ENCODE data around the gene RPS6KB2.
"Not testable (repeated sequence)": the region's sequence is repeated elsewhere in the genome, so short reads cannot be mapped to it uniquely, and the experiment has no call there.

RPS6KB2 gene

DNA sequence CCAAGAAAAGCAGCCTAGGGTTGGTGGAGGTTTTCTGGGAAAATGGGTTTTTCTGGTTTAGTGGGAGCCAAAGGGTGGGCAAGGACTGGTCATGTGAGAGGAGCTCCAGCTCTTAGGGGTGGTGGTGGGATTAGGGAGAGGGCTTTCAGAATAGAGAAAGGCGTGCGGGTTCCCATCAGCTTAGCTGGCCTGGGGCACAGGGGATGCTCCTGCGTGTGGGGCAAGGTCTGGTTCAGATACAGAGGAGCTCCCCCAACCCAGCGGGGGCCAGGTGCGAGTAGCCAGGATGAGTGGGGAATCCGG lies 40.1 kb downstream of the RPS6KB2 start:
- peak in 1 of 2 experiments; percentile 51 for DNase-seq

DNA sequence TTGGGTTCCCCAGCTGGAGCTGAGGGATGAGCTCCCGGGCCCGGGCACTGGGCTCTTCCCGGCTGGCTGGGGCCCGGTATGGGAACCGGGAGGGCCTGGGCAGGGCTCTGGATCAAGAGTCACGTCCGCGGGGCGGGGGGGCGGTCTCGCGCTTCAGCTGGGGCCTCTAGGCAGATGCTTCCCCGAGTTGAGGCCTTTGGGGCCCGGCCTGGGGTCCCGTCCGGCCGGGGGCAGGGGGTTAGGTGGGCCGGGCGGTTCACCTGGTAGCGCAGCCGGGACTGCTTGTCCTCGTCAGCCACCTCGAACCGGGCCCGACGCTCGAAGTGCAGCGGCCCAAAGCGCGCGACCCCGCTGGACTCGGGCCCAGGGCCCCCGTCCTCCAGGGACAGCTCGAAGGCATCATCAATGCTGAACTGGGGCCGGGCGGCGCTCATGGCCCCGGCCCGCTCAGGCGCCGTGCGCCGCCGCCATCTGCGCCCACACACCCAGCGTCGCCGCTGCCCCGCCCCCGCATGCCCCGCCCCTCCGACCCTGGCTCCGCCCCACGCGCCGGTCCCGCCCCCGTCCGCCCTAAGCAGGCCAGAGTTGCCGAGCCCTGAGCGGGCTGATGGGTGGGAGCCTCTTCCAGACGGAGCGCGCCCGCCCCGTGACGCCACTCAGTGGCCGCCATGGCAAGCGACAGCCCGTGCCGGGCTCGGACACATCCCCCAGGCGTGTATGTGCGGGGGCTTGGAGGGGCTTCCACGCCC lies 40.6 kb downstream of the RPS6KB2 start, which contains the start of gene TMEM134:
TMEM134 (minus strand) TSS at position 493 of the 749 bp plus-strand sequence; CDS start at position 434, 59 bp downstream.
- peak; percentile 88 to 91 for DNase-seq

DNA sequence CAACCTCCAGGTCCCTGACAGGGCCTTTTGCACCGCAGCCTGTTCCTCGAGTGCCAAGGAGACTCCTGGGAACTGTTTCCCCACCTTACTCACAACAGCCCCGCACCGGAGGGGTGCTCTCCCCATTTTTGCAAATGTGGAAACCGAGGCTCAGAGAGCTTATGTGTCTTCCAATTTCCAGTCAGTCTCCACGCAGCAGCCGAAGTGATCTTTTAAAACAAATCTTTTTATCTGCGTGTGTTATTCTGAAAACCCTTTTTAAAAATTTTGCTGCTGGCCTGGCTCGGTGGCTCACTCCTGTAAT lies 41.2 kb downstream of the RPS6KB2 start:
- DNase-seq, result no peak

DNA sequence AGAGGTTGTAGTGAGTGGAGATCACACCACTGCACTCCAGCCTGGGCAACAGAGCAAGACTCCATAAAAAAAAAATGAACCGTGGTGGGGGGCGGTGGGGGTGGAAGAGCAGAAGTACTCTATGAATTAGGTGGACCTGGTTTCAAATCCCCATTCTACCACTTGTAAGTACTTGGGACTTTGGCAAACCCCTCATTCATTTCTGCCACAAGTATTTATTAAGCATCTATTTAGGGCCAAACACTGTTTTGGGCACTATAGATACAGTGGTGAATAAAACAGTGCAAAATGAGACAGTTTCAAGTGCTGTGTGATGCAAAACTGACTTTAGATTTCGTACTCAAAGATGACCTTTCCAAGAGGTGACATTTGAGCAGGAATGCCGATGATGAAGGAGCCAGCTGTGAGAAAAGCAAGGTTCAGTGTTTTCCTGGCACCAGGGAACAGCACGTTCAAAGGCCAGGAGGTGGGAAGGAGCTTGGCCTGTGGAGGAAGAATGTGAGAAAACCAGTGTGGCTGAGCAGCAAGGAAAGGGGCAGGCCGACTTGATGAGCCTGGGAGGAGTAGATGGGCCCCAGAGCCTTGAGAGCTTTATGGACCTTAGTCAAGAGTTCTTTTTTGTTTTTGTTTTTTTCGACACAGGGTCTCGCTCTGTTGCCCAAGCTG lies 42.2 kb downstream of the RPS6KB2 start:
- no peak for DNase-seq

DNA sequence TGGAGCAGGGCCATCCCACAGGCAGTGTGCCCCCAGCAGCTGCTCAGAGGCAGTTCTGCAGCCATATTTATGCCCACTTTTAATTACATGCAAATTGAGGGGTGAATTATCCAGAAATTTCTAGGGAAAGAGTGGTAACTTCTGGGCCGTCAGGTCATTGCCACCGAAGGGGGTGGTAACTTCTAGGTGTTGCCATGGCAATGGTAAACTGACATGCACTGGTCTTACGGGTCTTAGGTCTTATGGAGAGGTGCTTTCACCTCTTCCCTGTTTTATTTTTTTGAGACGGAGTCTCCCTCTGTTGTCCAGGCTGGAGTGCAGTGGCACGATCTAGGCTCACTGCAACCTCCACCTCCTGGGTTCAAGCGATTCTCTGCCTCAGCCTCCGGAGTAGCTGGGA lies 44.6 kb downstream of the RPS6KB2 start:
- DNase-seq, result no peak

DNA sequence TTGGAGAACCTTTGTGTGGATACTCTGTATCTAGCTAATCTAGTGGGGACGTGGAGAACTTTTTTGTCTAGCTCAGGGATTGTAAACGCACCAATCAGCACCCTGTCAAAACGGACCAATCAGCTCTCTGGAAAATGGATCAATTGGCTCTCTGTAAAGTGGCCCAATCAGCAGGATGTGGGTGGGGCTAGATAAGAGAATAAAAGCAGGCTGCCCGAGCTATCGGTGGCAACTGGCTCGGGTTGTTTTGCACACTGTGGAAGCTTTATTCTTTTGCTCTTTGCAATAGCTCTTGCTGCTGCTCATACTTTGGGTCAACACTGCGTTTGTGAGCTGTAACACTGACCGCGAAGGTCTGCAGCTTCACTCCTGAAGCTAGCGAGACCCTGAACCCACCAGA lies 48.4 kb downstream of the RPS6KB2 start:
- DNase-seq, result not testable (repeated sequence)

DNA sequence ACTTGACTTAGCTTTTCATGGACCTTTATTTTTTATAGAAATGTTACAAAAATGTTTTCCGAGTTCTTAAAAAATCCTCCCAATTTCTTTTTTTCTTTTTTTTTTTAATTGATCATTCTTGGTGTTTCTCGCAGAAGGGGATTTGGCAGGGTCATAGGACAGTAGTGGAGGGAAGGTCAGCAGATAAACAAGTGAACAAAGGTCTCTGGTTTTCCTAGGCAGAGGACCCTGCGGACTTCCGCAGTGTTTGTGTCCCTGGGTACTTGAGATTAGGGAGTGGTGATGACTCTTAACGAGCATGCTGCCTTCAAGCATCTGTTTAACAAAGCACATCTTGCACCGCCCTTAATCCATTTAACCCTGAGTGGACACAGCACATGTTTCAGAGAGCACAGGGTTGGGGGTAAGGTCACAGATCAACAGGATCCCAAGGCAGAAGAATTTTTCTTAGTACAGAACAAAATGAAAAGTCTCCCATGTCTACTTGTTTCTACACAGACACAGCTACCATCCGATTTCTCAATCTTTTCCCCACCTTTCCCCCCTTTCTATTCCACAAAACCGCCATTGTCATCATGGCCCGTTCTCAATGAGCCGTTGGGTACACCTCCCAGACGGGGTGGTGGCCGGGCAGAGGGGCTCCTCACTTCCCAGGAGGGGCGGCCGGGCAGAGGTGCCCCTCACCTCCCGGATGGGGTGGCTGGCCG lies 49.2 kb downstream of the RPS6KB2 start:
- not testable (repeated sequence) for DNase-seq

DNA sequence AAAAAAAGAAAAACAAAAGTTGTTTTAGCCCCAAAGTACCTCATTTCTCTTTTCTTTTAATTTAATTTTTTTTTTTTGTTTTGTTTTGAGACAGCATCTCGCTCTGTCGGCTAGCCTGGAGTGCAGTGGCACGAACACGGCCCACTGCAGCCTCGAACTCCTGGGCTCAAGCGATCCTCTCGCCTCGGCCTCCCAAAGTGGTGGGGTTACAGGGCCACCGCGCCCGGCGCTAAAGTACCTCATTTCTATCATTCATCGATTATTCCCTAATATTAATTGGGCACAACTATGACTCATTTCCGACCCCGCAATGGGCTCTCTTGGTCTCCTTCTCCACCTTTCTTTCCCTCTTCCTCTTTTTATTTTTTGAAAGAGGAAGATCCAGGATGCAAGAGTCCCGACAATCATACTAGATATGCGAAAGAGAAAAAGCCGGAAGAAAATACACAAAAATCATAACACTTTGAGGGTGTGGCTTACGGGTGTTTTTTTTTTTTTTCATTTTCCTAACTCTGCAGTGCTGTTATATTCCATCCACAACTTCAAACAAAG lies 54.1 kb downstream of the RPS6KB2 start:
- no peak for DNase-seq

DNA sequence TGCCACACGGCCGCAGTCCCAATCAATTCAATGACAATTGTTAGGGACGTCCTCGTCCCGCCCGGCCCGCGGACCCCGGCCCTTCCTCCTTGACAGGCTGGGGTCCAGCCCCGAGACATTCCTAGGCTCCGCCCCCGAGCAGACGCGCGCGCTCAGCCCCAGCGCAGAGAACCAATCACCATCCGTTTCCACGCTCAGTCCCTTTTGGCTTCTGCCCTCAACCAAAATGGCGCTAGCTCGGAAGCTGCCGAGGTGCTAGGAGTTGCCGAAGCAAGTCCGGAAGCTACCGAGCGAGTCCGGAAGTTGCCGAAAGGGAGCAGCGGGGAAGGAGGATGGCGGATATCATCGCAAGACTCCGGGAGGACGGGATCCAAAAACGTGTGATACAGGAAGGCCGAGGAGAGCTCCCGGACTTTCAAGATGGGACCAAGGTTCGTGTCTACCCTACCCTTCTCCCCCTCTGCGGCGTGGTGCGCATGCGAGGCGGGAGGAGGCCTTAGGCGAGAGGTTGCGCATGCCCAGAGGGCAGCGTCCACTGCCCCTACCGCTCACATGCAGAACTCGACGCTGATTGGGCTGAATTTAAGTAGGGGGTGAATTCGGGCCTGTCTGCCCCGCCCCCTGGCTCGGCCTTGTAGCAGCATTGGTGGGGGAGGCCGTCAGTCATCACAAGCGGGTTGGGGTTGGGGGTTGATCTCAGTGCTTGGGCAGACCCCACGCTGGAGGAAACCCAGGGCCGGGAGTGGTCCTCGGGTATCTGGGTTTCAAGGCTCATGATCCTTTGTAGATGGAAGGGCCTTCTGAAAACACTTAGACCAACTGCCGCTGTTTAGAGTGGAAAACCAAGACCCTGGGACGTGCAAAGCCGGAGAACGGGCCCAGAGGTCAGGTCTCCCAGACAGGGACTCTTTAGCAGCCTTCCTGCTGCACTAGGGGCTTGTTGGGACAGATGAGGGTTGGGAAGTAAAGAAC lies 54.8 kb downstream of the RPS6KB2 start, which contains the start of gene AIP:
AIP (plus strand) TSS at position 200 of the 972 bp plus-strand sequence; CDS start at position 333, 133 bp downstream.
- peak; percentile 97 to 98 for DNase-seq

DNA sequence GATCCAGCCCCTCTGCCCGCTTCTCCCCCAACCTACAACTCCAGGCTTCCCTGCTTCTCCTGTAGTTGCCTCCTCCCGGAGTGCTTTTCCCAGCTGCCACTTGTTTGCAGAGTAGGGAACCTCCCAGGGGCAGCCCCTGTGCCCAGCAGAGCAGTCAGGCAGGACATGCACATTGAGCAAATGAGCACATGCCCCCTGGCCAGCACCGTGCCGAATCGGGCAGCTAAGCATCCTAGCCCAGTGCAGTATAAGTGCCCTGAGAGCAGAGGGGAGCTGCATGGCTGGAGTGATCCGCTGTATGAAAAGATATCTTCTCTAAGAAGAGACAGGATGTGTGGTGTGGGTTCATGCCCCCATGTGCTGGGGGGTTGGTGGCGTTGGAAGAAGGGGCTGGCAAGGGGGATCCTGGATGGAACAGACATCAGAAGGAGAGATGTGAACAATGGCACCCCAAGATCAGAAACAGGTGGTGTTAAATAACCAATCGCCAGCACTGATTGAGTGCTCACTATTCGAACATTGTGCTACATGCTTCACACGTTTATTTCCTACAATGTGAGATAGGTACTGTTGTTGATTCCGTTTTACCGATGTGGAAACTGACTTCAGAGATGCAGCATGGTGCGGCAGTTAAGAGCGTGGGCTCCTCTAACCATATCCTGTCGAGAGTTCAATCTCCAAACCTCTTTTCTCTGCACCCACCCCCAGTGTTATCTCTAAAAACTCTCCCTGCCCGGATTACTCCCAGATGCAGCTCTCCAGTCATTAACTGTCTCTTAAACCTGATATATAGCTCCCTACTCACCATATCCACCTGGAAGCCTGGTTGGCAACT lies 55.8 kb downstream of the RPS6KB2 start:
- DNase-seq, result peak; percentile 49 to 50

DNA sequence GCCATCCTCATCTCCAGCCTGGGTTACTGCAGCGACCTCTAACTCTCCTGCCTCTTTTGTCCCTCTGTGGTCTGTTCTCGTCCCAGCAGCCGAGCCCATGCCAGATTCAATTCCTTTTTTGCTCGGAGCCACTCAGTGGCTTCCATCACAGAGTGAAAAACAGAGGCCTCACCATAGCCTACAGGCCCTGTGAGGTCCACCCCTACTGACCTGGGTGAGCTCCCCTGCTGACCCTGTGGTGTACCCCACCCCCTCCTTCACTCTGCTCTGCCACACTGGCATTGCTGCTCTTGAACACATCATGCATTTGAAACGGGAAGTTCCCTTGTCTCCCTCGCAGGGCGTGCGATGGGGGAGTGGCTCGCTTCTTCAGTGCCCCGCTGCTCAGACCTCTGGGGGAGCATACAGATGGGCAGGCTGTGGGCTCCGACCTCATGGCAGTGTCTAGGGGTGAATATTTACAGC lies 56.6 kb downstream of the RPS6KB2 start:
- peak; percentile 81 to 86 for DNase-seq
